ENCODE measurements around the gene HSD3B7. TPM values are rescaled to one million over a fixed set of nuclear protein-coding genes. Genes with fewer than 3 reads are reported as not detected.

The HSD3B7 gene
- total RNA-seq, 2 experiments from 2014 or later: 0.45 to 1.3 TPM

DNA sequence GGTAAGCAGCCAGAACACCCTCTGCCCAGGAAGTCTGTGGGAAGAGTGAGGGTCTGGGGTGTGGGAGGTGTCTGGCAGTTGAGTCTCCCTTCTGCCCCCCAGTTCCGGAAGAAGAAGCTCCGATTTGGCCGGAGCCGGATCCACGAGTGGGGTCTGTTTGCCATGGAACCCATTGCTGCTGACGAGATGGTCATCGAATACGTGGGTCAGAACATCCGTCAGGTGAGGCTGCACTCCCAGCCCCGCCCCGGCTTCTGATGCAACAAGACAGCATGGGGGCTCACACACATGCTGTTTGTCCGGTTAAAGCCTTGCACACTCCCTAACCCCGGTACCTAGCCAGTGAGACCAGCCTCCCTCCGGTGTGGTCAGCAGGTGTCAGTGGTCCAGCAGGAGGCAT, 4.0 kb upstream of the HSD3B7 start:
- CTCF ChIA-PET: no interaction called here

DNA sequence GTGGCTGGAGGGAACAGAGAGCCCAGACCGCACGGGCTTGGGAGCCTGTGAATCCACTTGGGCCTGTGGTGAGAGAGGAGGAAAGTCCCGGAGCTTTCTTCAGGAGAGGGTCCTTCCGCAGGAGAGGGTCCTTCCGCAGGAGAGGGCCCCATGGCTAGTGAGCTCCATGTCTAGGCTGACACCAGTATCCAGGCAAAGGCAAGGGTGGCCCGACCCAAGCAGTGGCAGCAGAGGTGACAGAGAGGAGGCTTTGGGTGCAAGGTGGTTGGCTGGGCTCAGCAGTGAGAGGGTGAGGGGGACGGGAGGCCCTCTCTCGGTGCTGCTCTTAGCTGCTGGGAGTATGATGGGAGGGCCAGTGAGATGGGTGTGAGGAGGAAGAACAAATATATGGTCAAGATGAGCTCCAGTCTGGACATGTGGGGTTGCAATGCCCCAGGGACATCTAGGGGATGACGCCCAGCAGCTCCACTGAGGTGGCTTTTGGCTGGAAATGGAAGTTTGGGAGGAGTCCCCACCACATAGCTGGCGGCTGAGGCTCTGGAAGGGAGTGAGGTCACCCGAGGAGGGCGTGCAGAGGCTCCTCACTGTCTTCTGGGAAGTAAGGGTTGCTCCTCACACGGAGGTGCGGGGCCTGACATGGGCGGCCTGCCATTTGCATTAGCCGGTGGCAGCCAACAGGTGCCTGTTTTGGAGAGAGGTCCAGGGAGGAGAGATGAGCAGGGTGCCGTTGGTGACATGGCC, 2.3 kb upstream of the HSD3B7 start:
- no peak for DNase-seq
- POLR2A ChIA-PET: interaction anchor here (1.4 to 1.5 kb wide), 2 partner anchors 12 to 24 kb away, joined by 4 read pairs; no protein-coding TSS in a partner anchor
- TF ChIP-seq, protein P1, sequence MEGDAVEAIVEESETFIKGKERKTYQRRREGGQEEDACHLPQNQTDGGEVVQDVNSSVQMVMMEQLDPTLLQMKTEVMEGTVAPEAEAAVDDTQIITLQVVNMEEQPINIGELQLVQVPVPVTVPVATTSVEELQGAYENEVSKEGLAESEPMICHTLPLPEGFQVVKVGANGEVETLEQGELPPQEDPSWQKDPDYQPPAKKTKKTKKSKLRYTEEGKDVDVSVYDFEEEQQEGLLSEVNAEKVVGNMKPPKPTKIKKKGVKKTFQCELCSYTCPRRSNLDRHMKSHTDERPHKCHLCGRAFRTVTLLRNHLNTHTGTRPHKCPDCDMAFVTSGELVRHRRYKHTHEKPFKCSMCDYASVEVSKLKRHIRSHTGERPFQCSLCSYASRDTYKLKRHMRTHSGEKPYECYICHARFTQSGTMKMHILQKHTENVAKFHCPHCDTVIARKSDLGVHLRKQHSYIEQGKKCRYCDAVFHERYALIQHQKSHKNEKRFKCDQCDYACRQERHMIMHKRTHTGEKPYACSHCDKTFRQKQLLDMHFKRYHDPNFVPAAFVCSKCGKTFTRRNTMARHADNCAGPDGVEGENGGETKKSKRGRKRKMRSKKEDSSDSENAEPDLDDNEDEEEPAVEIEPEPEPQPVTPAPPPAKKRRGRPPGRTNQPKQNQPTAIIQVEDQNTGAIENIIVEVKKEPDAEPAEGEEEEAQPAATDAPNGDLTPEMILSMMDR (IDR thresholded peaks at IDR 0.05): no peak
- Mint-ChIP-seq H3K27ac (no peak overlapping the region), H3K36me3 (ENCODE audit: low read depth) (peaks cover 14% of the 10 kb centered on the region), H3K4me3 (no peak overlapping the region), H3K9me3 (no peaks in the 10 kb centered on the region), H3K27me3 (no peaks in the 10 kb centered on the region), H3K4me1 (ENCODE audit: low read depth) (no peaks in the 10 kb centered on the region)
- intact Hi-C loops (cut with micrococcal nuclease): no loop called here
- CTCF ChIA-PET: interaction anchor here (0.7 to 3.8 kb wide), 7 partner anchors 11 to 403 kb away, joined by 3 to 21 read pairs (median 3); partner anchors contain the start of gene STX4
- no peak for ATAC-seq

More for the DNA sequence above, 4.0 kb upstream of the HSD3B7 start:
- no peaks in the 10 kb centered on the region for H3K27me3 Mint-ChIP-seq
- intact Hi-C loops (cut with micrococcal nuclease): no loop called here
- peaks cover 3% of the 10 kb centered on the region for H3K4me1 Mint-ChIP-seq (ENCODE audit: low read depth)
- no peaks in the 10 kb centered on the region for H3K9me3 Mint-ChIP-seq
- H3K27ac Mint-ChIP-seq: no peak overlapping the region
- peaks cover 22% of the 10 kb centered on the region for H3K36me3 Mint-ChIP-seq (ENCODE audit: low read depth)
- ATAC-seq (no peak), DNase-seq (no peak)
- no peak overlapping the region for H3K4me3 Mint-ChIP-seq
- POLR2A ChIA-PET: no interaction called here
- TF ChIP-seq, protein P1 (IDR thresholded peaks at IDR 0.05): no peak

DNA sequence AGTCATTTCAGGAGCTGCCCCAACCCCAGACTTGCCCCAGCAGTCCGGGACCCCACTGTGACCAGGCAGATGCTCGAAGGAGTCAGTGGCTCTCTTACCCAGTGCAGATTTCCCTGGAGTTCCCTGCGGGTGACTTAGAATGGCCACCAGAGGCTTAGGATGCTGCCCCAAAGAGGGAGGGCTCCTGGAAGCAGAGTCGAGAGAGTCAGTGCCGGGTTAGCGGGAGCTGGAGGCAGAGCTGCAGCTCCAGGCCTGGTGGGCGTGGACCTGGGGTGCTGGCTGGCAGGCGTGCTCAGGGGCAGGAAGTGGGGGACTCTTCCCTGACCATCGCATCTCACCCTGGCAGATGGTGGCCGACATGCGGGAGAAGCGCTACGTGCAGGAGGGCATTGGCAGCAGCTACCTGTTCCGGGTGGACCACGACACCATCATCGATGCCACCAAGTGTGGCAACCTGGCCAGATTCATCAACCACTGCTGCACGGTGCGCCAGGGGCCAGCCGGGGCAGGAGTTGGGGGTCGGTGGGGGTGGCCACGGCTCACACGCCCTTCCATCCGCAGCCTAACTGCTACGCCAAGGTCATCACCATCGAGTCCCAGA, 1.6 kb upstream of the HSD3B7 start:
- Mint-ChIP-seq H3K4me3 (no peak overlapping the region), H3K27ac (no peak overlapping the region), H3K27me3 (no peaks in the 10 kb centered on the region), H3K4me1 (ENCODE audit: low read depth) (no peaks in the 10 kb centered on the region), H3K9me3 (no peaks in the 10 kb centered on the region), H3K36me3 (ENCODE audit: low read depth) (peaks cover 14% of the 10 kb centered on the region)
- POLR2A ChIA-PET: interaction anchor here (1.3 to 1.5 kb wide), 3 partner anchors 12 to 101 kb away, joined by 4 read pairs; no protein-coding TSS in a partner anchor
- ATAC-seq: no peak
- no peak for DNase-seq
- intact Hi-C loops (cut with micrococcal nuclease): no loop called here
- TF ChIP-seq, protein P1 (IDR thresholded peaks at IDR 0.05): no peak
- CTCF ChIA-PET: interaction anchor here (0.7 to 3.8 kb wide), 9 partner anchors 10 to 462 kb away, joined by 3 to 21 read pairs (median 3); partner anchors contain the start of gene VKORC1

DNA sequence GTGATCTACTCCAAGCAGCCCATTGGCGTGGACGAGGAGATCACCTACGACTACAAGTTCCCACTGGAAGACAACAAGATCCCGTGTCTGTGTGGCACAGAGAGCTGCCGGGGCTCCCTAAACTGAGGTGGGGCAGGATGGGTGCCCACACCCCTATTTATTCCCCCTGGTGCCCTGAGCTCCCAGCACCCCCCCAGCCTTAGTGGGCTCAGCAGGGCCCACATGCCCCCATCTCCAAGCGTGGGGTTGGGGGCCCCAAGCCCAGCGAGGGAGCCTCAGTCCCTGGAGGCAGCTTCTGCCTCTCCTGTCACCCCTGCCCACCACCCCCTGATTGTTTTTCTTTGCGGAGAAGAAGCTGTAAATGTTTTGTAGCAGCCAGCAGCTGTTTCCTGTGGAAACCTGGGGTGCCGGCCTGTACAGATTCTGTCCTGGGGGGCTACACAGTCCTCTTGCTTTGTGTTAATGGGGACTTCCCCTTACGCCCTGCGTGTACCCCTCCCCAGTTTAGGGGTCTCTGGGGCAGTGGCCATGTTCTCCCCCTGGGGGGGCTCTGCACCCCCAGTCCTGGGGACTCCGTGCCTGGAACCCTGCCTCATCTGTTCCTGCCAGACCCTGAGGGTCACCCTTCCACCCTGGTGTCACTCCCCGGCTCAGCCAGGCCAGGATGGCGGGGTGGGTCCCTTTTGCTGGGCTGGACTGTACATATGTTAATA, 953 bp upstream of the HSD3B7 start:
- no peak for ATAC-seq
- Mint-ChIP-seq H3K27ac (no peak overlapping the region), H3K4me3 (no peak overlapping the region), H3K27me3 (no peaks in the 10 kb centered on the region), H3K9me3 (no peaks in the 10 kb centered on the region), H3K36me3 (ENCODE audit: low read depth) (peaks cover 8% of the 10 kb centered on the region), H3K4me1 (ENCODE audit: low read depth) (no peaks in the 10 kb centered on the region)
- intact Hi-C loops (cut with micrococcal nuclease): no loop called here
- POLR2A ChIA-PET: interaction anchor here (0.6 to 1.5 kb wide), 10 partner anchors 13 to 889 kb away, joined by 3 to 4 read pairs (median 3); partner anchors contain the start of genes STX4 and ZNF267
- DNase-seq: no peak
- CTCF ChIA-PET: interaction anchor here (0.6 to 3.8 kb wide), 38 partner anchors 8 to 885 kb away, joined by 3 to 23 read pairs (median 5); partner anchors contain the start of genes ORAI3, VKORC1, ZNF646 and ZNF668
- TF ChIP-seq, protein P1 (IDR thresholded peaks at IDR 0.05): no peak
